OCI-LY7 (cell line): ENCODE measurements around the gene ZNF669. TPM values are rescaled to one million over a fixed set of nuclear protein-coding genes. Genes with fewer than 3 reads are reported as not detected.

Source experiments
- BruUV-seq: library from RNA; stranded (reverse); fragments of 400-500 nt; replicated peaks from 2 replicates; lab custom pipeline; 2021; lab: Mats Ljungman, UMichigan
- CTCF ChIA-PET: fragments of 300-600 bp; sonication (Branson Sonifier 250); formaldehyde crosslinking; loops from one replicate; lab custom pipeline; 2022; ENCODE audit warnings: antibody characterized with exemption; ENCODE audit not compliant: unreplicated experiment; lab: Charles Lee
- POLR2A ChIA-PET: fragments of 300-600 bp; sonication (Branson Sonifier 250); formaldehyde crosslinking; loops from one replicate; lab custom pipeline; 2022; ENCODE audit warnings: antibody characterized with exemption; lab: Charles Lee
- DNase-seq: peaks from one replicate; pipeline ENCODE4 v3.0.0-alpha.2; 2015; ENCODE audit warnings: low spot score
- H2AFZ ChIP-seq: fragments of 200-600 bp; sonication (generic), shearing (Covaris generic); 2 replicates; pipeline ENCODE4 v1.6.1; 2014; ENCODE audit warnings: mild to moderate bottlenecking, antibody characterized with exemption, low read length, moderate library complexity
- H3K27ac ChIP-seq: fragments of 200-600 bp; sonication (generic); 2 replicates; pipeline ENCODE4 v1.5.1; 2014; ENCODE audit warnings: mixed run types, low read depth, mild to moderate bottlenecking, moderate library complexity, low read length, inconsistent platforms; ENCODE audit not compliant: poor library complexity, severe bottlenecking
- H3K36me3 ChIP-seq: fragments of 200-600 bp; sonication (generic); 2 replicates; pipeline ENCODE4 v1.6.1; 2014; ENCODE audit warnings: mild to moderate bottlenecking, antibody characterized with exemption, low read length, moderate library complexity, mixed read lengths; ENCODE audit not compliant: insufficient read depth
- H3K4me1 ChIP-seq: fragments of 200-600 bp; sonication (generic); 2 replicates; pipeline ENCODE4 v1.5.1; 2014; ENCODE audit warnings: mild to moderate bottlenecking, low read length; ENCODE audit not compliant: insufficient read depth, poor library complexity, severe bottlenecking
- H3K4me2 ChIP-seq: fragments of 200-600 bp; sonication (generic); 2 replicates; pipeline ENCODE4 v1.6.1; 2014; ENCODE audit warnings: mild to moderate bottlenecking, low read length
- H3K4me3 ChIP-seq: fragments of 200-600 bp; sonication (generic); 2 replicates; pipeline ENCODE4 v1.5.1; 2014; ENCODE audit warnings: mild to moderate bottlenecking, low read depth, low read length; ENCODE audit not compliant: poor library complexity, severe bottlenecking
- H3K79me2 ChIP-seq: fragments of 200-600 bp; sonication (generic); 2 replicates; pipeline ENCODE4 v1.6.1; 2016; ENCODE audit warnings: low read depth, mild to moderate bottlenecking, low read length, moderate library complexity, mixed read lengths; ENCODE audit not compliant: insufficient read depth
- H3K9me2 ChIP-seq: fragments of 200-600 bp; sonication (generic); 2 replicates; pipeline ENCODE4 v1.6.1; 2016; ENCODE audit warnings: mild to moderate bottlenecking, low read length, mixed read lengths; ENCODE audit not compliant: insufficient read depth
- H3K9me3 ChIP-seq: fragments of 200-600 bp; sonication (generic); 2 replicates; pipeline ENCODE4 v1.6.1; 2014; ENCODE audit warnings: mild to moderate bottlenecking, mixed run types, low read length, mixed read lengths
- H4K20me1 ChIP-seq: fragments of 200-600 bp; sonication (generic); 2 replicates; pipeline ENCODE4 v1.6.1; 2014; ENCODE audit warnings: mild to moderate bottlenecking, antibody characterized with exemption, low read length, moderate library complexity, mixed read lengths; ENCODE audit not compliant: insufficient read depth
- EZH2phosphoT487 ChIP-seq: fragments of 200-600 bp; sonication (generic); IDR thresholded peaks from 2 replicates; pipeline ENCODE4 v1.6.1; 2018; ENCODE audit warnings: low read depth, borderline replicate concordance, mild to moderate bottlenecking, mixed run types, antibody characterized with exemption, low read length, moderate library complexity, mixed read lengths
- intact Hi-C: fragments of 100-400 bp; cut with micrococcal nuclease; formaldehyde crosslinking; loops from one replicate; pipeline ENCODE4 v1.10.0; 2022; ENCODE audit not compliant: unreplicated experiment
- total RNA-seq, 2 experiments: library from RNA; depleted of rRNA in 1 of 2; stranded (reverse); fragments of >200 nt in 1 of 2; shearing (Covaris generic) in 1 of 2; gene quantifications; 2 replicates each; pipeline ENCODE4 v1.2.3, GENCODE V29; 2014 to 2022
- TF ChIP-seq, protein P1 (sequence below): fragments of 200-600 bp; sonication (generic); conservative IDR thresholded peaks from 2 replicates; pipeline ENCODE4 v1.5.1; 2014; ENCODE audit warnings: mild to moderate bottlenecking, antibody characterized with exemption, low read length, moderate library complexity, mixed read lengths

The ZNF669 gene
- total RNA-seq, 2 experiments from 2014 or later: 13.6 to 16.9 TPM

- Histone ChIP-seq H3K4me2 (no peak overlapping the region), H3K9me3 (no peaks in the 10 kb centered on the region), H4K20me1 (no peaks in the 10 kb centered on the region), H3K27ac (no peak overlapping the region), H3K9me2 (no peaks in the 10 kb centered on the region), H2AFZ (no peak overlapping the region), H3K4me1 (no peaks in the 10 kb centered on the region), H3K79me2 (no peaks in the 10 kb centered on the region), H3K36me3 (no peaks in the 10 kb centered on the region), H3K4me3 (no peak overlapping the region)
- no peak for TF ChIP-seq EZH2phosphoT487
- TF ChIP-seq, protein P1, sequence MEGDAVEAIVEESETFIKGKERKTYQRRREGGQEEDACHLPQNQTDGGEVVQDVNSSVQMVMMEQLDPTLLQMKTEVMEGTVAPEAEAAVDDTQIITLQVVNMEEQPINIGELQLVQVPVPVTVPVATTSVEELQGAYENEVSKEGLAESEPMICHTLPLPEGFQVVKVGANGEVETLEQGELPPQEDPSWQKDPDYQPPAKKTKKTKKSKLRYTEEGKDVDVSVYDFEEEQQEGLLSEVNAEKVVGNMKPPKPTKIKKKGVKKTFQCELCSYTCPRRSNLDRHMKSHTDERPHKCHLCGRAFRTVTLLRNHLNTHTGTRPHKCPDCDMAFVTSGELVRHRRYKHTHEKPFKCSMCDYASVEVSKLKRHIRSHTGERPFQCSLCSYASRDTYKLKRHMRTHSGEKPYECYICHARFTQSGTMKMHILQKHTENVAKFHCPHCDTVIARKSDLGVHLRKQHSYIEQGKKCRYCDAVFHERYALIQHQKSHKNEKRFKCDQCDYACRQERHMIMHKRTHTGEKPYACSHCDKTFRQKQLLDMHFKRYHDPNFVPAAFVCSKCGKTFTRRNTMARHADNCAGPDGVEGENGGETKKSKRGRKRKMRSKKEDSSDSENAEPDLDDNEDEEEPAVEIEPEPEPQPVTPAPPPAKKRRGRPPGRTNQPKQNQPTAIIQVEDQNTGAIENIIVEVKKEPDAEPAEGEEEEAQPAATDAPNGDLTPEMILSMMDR: no peak
- intact Hi-C loops: no loop called here
- BruUV-seq: no TSS peak
- CTCF ChIA-PET: no interaction called here
- DNase-seq: no peak
- POLR2A ChIA-PET: interaction anchor here (0.9 kb wide), 1 partner anchor 20 kb away, joined by 3 read pairs; no protein-coding TSS in a partner anchor
Observed at GRCh38 chr1:247087256-247087655, 16.9 kb downstream of the ZNF669 start.

- ChIA-PET CTCF (no interaction called here), POLR2A (no interaction called here)
- no TSS peak for BruUV-seq
- no peaks in the 10 kb centered on the region for H3K36me3 ChIP-seq
- intact Hi-C loops: no loop called here
- TF ChIP-seq, protein P1: no peak
- no peak for TF ChIP-seq EZH2phosphoT487
- no peak overlapping the region for H3K4me2 ChIP-seq
- H3K4me1 ChIP-seq: no peaks in the 10 kb centered on the region
- no peaks in the 10 kb centered on the region for H3K9me3 ChIP-seq
- H3K4me3 ChIP-seq: no peak overlapping the region
- no peak overlapping the region for H2AFZ ChIP-seq
- no peaks in the 10 kb centered on the region for H4K20me1 ChIP-seq
- H3K79me2 ChIP-seq: no peaks in the 10 kb centered on the region
- DNase-seq: no peak
- H3K27ac ChIP-seq: no peak overlapping the region
- no peaks in the 10 kb centered on the region for H3K9me2 ChIP-seq
Observed at GRCh38 chr1:247085310-247085709, 18.8 kb downstream of the ZNF669 start.

GRCh38 chr1:247084771-247085170, 19.4 kb downstream of the ZNF669 start:
- Histone ChIP-seq H3K27ac (no peak overlapping the region), H3K4me3 (no peak overlapping the region), H4K20me1 (no peaks in the 10 kb centered on the region), H3K9me3 (no peaks in the 10 kb centered on the region), H3K9me2 (no peaks in the 10 kb centered on the region), H3K36me3 (no peaks in the 10 kb centered on the region), H3K79me2 (no peaks in the 10 kb centered on the region), H3K4me1 (no peaks in the 10 kb centered on the region), H2AFZ (no peak overlapping the region), H3K4me2 (no peak overlapping the region)
- no TSS peak for BruUV-seq
- ChIA-PET CTCF (no interaction called here), POLR2A (no interaction called here)
- TF ChIP-seq, protein P1: no peak
- TF ChIP-seq EZH2phosphoT487: no peak
- DNase-seq: no peak
- intact Hi-C loops: no loop called here
